Mucosa of gallbladder (tissue), 1 donor: ENCODE measurements around the gene GOLGA8H. TPM values are rescaled to one million over a fixed set of nuclear protein-coding genes. Genes with fewer than 3 reads are reported as not detected.
"Not testable (repeated sequence)": the region's sequence is repeated elsewhere in the genome, so short reads cannot be mapped to it uniquely, and the experiment has no call there.

Source experiments
- DNase-seq: peaks from one replicate; pipeline ENCODE4 v3.0.0-alpha.2; 2020; ENCODE audit warnings: low spot score
- total RNA-seq: library from RNA; stranded (reverse); gene quantifications from one replicate; pipeline ENCODE4 v1.2.1, GENCODE V29; 2021
- donor health status: DM: no; HTN: no; CAD: no.

Gene GOLGA8H
- 0.46 TPM for total RNA-seq

GRCh38 chr15:30603796-30604195 lies at the start of gene GOLGA8H:
Gene GOLGA8H, plus strand, starts transcription at chr15:30604028. Its CDS starts 98 bp downstream, at chr15:30604126.
- not testable (repeated sequence) for DNase-seq

GRCh38 chr15:30566949-30567348 lies 36.9 kb upstream of the GOLGA8H start:
- not testable (repeated sequence) for DNase-seq

GRCh38 chr15:30573012-30573491 lies 30.8 kb upstream of the GOLGA8H start:
- DNase-seq = not testable (repeated sequence)

- not testable (repeated sequence) for DNase-seq
Observed at GRCh38 chr15:30579394-30579970, 24.3 kb upstream of the GOLGA8H start.

- DNase-seq = not testable (repeated sequence)
Observed at GRCh38 chr15:30580716-30581115, 23.1 kb upstream of the GOLGA8H start.

GRCh38 chr15:30598953-30599352 lies 4.9 kb upstream of the GOLGA8H start:
- DNase-seq = not testable (repeated sequence)

GRCh38 chr15:30612271-30612670 lies 8.4 kb downstream of the GOLGA8H start:
- not testable (repeated sequence) for DNase-seq

- not testable (repeated sequence) for DNase-seq
Observed at GRCh38 chr15:30621342-30621741, 17.5 kb downstream of the GOLGA8H start.

- peak; percentile 95 for DNase-seq
Observed at GRCh38 chr15:30625436-30626193, 21.8 kb downstream of the GOLGA8H start, which contains the start of gene ARHGAP11B. Gene ARHGAP11B, plus strand, starts transcription at chr15:30626128.

GRCh38 chr15:30626194-30626565 lies 22.4 kb downstream of the GOLGA8H start:
- not testable (repeated sequence) for DNase-seq

- DNase-seq = not testable (repeated sequence)
Observed at GRCh38 chr15:30626632-30627031, 22.8 kb downstream of the GOLGA8H start.

GRCh38 chr15:30650012-30650929 lies 46.4 kb downstream of the GOLGA8H start:
- DNase-seq = no peak

GRCh38 chr15:30661154-30661553 lies 57.3 kb downstream of the GOLGA8H start:
- DNase-seq = not testable (repeated sequence)

Other genes with a start within 250 kb of the GOLGA8H start
- 1.4 TPM for gene CHRFAM7A, start 210.5 kb upstream of the GOLGA8H start, total RNA-seq
- 5.8 TPM for gene GOLGA8R, start 189.8 kb upstream of the GOLGA8H start, total RNA-seq
- gene GOLGA8Q, start 52.0 kb upstream of the GOLGA8H start, total RNA-seq = 1.6 TPM